ENCODE data around the gene TFCP2L1. TPM values are rescaled to one million over a fixed set of nuclear protein-coding genes. Genes with fewer than 3 reads are reported as not detected.

Gene TFCP2L1
- polyA plus RNA-seq, 3 donors = 56.5 to 66.8 (median 61.0) TPM

DNA sequence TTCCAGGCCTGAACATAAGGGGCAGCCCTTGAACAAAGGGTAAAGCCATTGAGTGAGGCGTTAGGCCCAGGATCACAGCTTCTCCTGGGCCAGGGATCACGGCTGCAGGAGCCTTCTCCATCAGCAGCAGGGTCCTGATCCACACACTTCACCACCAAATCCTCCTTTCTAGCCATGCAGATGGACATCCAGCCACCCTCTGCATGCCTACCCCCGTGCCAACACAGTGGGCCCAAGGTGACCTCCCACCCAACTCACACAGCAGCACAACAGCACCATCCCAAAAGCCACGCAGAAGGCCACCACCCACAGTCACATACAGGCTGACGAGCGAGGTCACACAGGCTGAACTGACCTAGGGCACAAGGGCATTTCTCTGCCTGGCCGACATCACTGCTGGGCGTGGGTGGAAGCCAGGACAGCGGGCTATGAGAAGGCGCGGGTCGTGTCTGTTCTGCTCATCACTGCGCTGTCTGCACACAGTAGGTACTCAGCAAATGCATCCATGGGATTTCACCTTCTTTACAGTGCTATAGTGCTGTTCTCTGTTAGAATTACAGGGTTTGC is 31.2 kb downstream of the TFCP2L1 start:
- DNase-seq (ENCODE audit: extremely low read depth in 1 of 11, low read depth in 9 of 11, low spot score in 4 of 11) = no peak

- DNase-seq (ENCODE audit: extremely low read depth in 1 of 11, low read depth in 9 of 11, low spot score in 4 of 11) = no peak
These were observed 31.9 kb downstream of the TFCP2L1 start for GRCh38 chr2:121253021-121253673.

DNA sequence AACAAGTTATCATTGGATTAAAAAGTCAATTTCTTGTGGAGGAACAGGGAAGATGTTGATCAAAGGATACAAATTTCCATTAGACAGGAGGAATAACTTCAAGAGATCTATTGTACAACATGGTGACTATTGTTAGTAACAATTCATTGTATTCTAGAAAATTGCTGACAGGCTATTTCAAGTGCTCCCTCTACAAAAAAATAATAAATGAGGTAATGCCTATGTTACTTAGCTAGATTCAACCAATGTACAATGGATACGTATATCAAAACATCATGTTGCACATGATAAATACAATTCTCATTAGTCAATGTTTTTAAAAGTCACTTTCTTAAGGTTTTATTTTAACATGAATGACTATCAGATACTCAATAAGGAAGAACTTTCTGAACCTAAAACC is 33.5 kb downstream of the TFCP2L1 start:
- no peak for DNase-seq (ENCODE audit: extremely low read depth in 1 of 11, low read depth in 9 of 11, low spot score in 4 of 11)

GRCh38 chr2:121248766-121249343 is 36.1 kb downstream of the TFCP2L1 start:
- DNase-seq (ENCODE audit: extremely low read depth in 1 of 11, low read depth in 9 of 11, low spot score in 4 of 11) = no peak

DNA sequence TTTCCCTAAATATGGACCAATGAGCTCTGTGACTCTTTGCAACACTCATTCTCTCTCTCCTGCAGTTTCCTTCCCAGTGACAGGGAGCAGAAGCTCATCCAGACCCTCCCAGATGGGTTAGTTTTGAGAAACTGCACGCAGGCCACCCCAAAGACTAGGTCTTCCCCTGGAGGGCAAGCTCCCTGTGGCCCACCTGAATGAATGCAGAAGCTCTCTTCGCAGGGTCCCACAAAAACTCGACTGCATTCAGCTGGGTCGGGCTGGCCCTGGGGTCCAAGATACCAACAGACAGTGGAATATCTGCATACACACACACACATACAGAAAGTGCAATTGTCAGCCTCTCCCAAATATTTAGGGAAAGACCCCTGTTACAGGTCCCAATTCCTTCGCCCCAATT is 37.0 kb downstream of the TFCP2L1 start:
- DNase-seq (ENCODE audit: extremely low read depth in 1 of 11, low read depth in 9 of 11, low spot score in 4 of 11) = no peak

- no peak for DNase-seq (ENCODE audit: extremely low read depth in 1 of 11, low read depth in 9 of 11, low spot score in 4 of 11)
These were observed 37.5 kb downstream of the TFCP2L1 start for GRCh38 chr2:121247534-121247933.

GRCh38 chr2:121246704-121247255 is 38.2 kb downstream of the TFCP2L1 start:
- no peak for DNase-seq (ENCODE audit: extremely low read depth in 1 of 11, low read depth in 9 of 11, low spot score in 4 of 11)

GRCh38 chr2:121245913-121246312 is 39.1 kb downstream of the TFCP2L1 start:
- DNase-seq (ENCODE audit: extremely low read depth in 1 of 11, low read depth in 9 of 11, low spot score in 4 of 11) = no peak

- DNase-seq (ENCODE audit: extremely low read depth in 1 of 11, low read depth in 9 of 11, low spot score in 4 of 11) = no peak
These were observed 39.7 kb downstream of the TFCP2L1 start for GRCh38 chr2:121245120-121245820.

- no peak for DNase-seq (ENCODE audit: extremely low read depth in 1 of 11, low read depth in 9 of 11, low spot score in 4 of 11)
These were observed 40.4 kb downstream of the TFCP2L1 start for GRCh38 chr2:121244616-121245015.

- no peak for DNase-seq (ENCODE audit: extremely low read depth in 1 of 11, low read depth in 9 of 11, low spot score in 4 of 11)
These were observed 41.1 kb downstream of the TFCP2L1 start for GRCh38 chr2:121243821-121244460.

- DNase-seq (ENCODE audit: extremely low read depth in 1 of 11, low read depth in 9 of 11, low spot score in 4 of 11) = no peak
These were observed 42.0 kb downstream of the TFCP2L1 start for GRCh38 chr2:121242976-121243375.

DNA sequence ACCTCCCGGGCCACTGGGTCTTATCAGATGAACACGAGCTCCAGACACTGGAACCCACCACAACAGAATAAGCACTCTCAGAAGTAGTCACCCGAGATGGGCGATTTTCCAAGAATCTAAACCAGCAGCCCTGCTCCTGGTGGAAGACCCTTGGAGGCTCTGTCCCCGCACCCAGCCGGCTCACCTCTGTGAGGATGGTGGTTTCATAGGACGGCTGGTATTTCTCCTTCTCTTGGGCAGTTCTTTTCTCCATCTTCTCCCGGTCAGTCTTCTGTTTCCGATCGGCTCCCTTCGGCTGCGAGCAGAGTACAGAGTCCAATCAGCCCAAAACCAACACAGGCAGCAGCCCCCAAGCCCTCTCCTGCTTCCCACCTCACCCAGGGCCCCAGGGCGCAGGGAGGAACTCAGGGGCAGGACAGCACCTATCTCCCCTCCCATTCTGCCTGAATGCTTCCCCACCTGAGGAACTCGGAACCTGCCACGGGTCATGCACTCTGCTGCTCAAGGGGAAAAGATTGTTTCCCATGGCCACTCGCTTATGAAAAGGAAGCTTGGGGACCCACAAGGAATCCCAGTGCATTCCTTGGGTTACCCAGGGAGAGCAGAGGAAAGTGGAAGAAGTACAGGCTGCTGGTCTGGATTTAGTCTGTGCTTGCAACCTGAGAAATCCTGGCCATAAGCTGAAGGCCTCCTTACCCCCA is 42.7 kb downstream of the TFCP2L1 start:
- no peak for DNase-seq (ENCODE audit: extremely low read depth in 1 of 11, low read depth in 9 of 11, low spot score in 4 of 11)

GRCh38 chr2:121241466-121241865 is 43.5 kb downstream of the TFCP2L1 start:
- no peak for DNase-seq (ENCODE audit: extremely low read depth in 1 of 11, low read depth in 9 of 11, low spot score in 4 of 11)

GRCh38 chr2:121240436-121240835 is 44.6 kb downstream of the TFCP2L1 start:
- no peak for DNase-seq (ENCODE audit: extremely low read depth in 1 of 11, low read depth in 9 of 11, low spot score in 4 of 11)

DNA sequence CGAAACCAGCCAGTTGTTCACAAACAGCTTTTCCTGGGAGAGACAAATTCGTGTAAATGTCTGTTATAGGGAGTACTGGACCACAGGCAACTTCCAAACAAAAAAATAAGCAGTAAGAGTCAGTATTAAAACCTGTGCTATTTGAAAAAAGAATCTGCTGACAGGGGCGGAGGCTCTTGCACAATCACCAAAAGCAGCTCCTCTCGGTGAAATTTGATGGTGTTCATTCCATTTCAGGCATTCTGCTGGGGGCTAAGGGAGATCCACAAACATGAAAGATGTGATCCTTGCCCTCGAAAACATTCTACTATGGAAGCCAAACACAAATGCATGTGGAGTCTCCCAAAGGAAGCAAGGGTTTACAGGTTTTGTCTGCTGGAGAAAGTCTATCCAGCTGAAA is 45.0 kb downstream of the TFCP2L1 start:
- DNase-seq (ENCODE audit: extremely low read depth in 1 of 11, low read depth in 9 of 11, low spot score in 4 of 11) = no peak

DNA sequence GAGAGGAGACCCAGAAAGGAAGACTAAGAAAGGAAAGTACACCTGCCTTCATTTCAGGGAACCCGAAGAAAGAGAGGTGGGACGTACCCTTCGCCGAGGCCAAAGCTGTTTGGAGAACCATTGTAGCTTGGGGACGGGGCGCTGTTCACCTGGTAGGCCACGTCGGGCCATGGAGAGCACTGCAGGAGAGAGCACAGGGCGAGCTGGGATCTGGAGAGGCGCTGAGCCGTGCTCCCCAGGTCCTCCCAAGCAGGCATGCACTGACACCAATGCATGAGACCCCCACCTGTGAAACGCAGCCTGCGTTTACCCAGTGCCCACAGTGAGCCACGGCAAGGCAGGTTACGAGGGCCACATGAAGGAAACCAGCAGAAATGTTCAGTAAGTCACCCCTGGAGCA is 45.5 kb downstream of the TFCP2L1 start:
- DNase-seq (ENCODE audit: extremely low read depth in 1 of 11, low read depth in 9 of 11, low spot score in 4 of 11) = no peak

GRCh38 chr2:121238828-121239227 is 46.2 kb downstream of the TFCP2L1 start:
- no peak for DNase-seq (ENCODE audit: extremely low read depth in 1 of 11, low read depth in 9 of 11, low spot score in 4 of 11)

Data from renal cortex interstitium (tissue), 11 donors.